H1 (cell line): ENCODE data around the gene FRMPD2. TPM values are rescaled to one million over a fixed set of nuclear protein-coding genes. Genes with fewer than 3 reads are reported as not detected.

Experiments
- CTCF ChIA-PET: fragments of 300-600 bp; sonication (Branson Sonifier 250); formaldehyde crosslinking; loops from one replicate; lab custom pipeline; 2021; ENCODE audit not compliant: partially characterized antibody; lab: Charles Lee
- POLR2A ChIA-PET: fragments of 300-600 bp; sonication (Branson Sonifier 250); formaldehyde crosslinking; loops from one replicate; lab custom pipeline; 2021; ENCODE audit warnings: inconsistent platforms; ENCODE audit not compliant: partially characterized antibody; lab: Charles Lee
- DNase-seq, 2 experiments: peaks; one replicate each; pipeline versions ENCODE4 v3.0.0 to v3.0.0-alpha.2; 2010 to 2022; ENCODE audit warnings: low spot score in 2 of 2, low read depth in 1 of 2, mixed read lengths in 1 of 2
- FAIRE-seq: peaks from 2 replicates; lab custom pipeline; 2011; peaks lifted over from hg19 to GRCh38; lab: Jason Lieb, UNC
- H2AFZ ChIP-seq: 2 replicates; pipeline ENCODE4 v1.8.1; 2012; ENCODE audit warnings: low read length, inconsistent platforms
- H2AK5ac ChIP-seq: 2 replicates; pipeline ENCODE4 v1.6.1; 2013; ENCODE audit warnings: low read depth, low read length
- H2BK120ac ChIP-seq: replicated peaks from 2 replicates; pipeline ENCODE3; 2013; ENCODE audit warnings: low read depth, low read length, inconsistent platforms
- H2BK12ac ChIP-seq: 2 replicates; pipeline ENCODE4 v1.6.1; 2013; ENCODE audit warnings: low read depth, low read length
- H2BK15ac ChIP-seq: 2 replicates; pipeline ENCODE4 v1.6.1; 2013; ENCODE audit warnings: low read length
- H2BK20ac ChIP-seq: 2 replicates; pipeline ENCODE4 v1.6.1; 2013; ENCODE audit warnings: low read length
- H2BK5ac ChIP-seq: 2 replicates; pipeline ENCODE4 v1.6.1; 2013; ENCODE audit warnings: low read depth, low read length
- H3K14ac ChIP-seq: 2 replicates; pipeline ENCODE4 v1.6.1; 2013; ENCODE audit warnings: inconsistent platforms; ENCODE audit not compliant: insufficient read length
- H3K18ac ChIP-seq: 2 replicates; pipeline ENCODE4 v1.6.1; 2013; ENCODE audit warnings: low read length; ENCODE audit errors: extremely low read depth
- H3K23ac ChIP-seq: 2 replicates; pipeline ENCODE4 v1.6.1; 2013; ENCODE audit warnings: inconsistent platforms; ENCODE audit not compliant: insufficient read length
- H3K23me2 ChIP-seq: 2 replicates; pipeline ENCODE4 v1.6.1; 2013; ENCODE audit warnings: low read depth, low read length
- H3K27ac ChIP-seq: 2 replicates; pipeline ENCODE4 v1.6.1; 2011; ENCODE audit warnings: low read depth, low read length, inconsistent platforms
- H3K27me3 ChIP-seq, 4 experiments: replicated peaks in 1 of 4; 1 replicate in 1 of 4; 2 replicates in 3 of 4; pipeline versions ENCODE4 v1.6.1 to v1.8.1; 2011 to 2013; ENCODE audit warnings: low read length in 3 of 4, mild to moderate bottlenecking in 3 of 4, inconsistent platforms in 2 of 4, mixed read lengths in 2 of 4, moderate library complexity in 1 of 4; ENCODE audit not compliant: control insufficient read depth in 3 of 4, insufficient read depth in 3 of 4; ENCODE audit errors: extremely low read depth in 1 of 4
- H3K36me3 ChIP-seq, 4 experiments: 2 replicates each; pipeline versions ENCODE4 v1.6.1 to v1.8.1; 2011 to 2013; ENCODE audit warnings: mild to moderate bottlenecking in 4 of 4, low read length in 3 of 4, moderate library complexity in 2 of 4, control low read depth in 1 of 4, inconsistent platforms in 1 of 4; ENCODE audit not compliant: insufficient read depth in 4 of 4, control insufficient read depth in 2 of 4
- H3K4ac ChIP-seq: replicated peaks from 2 replicates; pipeline ENCODE3; 2013; ENCODE audit warnings: low read length, low read depth, mixed read lengths, inconsistent platforms; ENCODE audit not compliant: insufficient read length
- H3K4me1 ChIP-seq, 4 experiments: replicated peaks in 1 of 4; 1 replicate in 1 of 4; 2 replicates in 3 of 4; pipeline versions ENCODE4 v1.6.1 to v1.8.1; 2011 to 2013; ENCODE audit warnings: low read length in 3 of 4, inconsistent platforms in 2 of 4, mixed read lengths in 1 of 4; ENCODE audit not compliant: insufficient read depth in 4 of 4, control insufficient read depth in 3 of 4
- H3K4me2 ChIP-seq, 2 experiments: 2 replicates each; pipeline versions ENCODE4 v1.6.1 to v1.8.1; 2011 to 2013; ENCODE audit warnings: low read depth in 2 of 2, low read length in 2 of 2, control low read depth in 1 of 2, inconsistent platforms in 1 of 2, mild to moderate bottlenecking in 1 of 2; ENCODE audit not compliant: insufficient read depth in 1 of 2
- H3K4me3 ChIP-seq, 4 experiments: fragments of 200-600, 300-600 bp in 1 of 4; sonication (generic), shearing (Covaris generic), sonication (Bioruptor Twin) in 1 of 4; 2 replicates each; pipeline versions ENCODE4 v1.5.1 to v1.8.1; 2011 to 2016; ENCODE audit warnings: low read length in 4 of 4, low read depth in 3 of 4, control low read depth in 2 of 4, inconsistent platforms in 2 of 4, mild to moderate bottlenecking in 2 of 4, mixed read lengths in 1 of 4, moderate library complexity in 1 of 4; ENCODE audit not compliant: insufficient read depth in 2 of 4; ENCODE audit errors: extremely low read depth in 1 of 4
- H3K56ac ChIP-seq: replicated peaks from 2 replicates; pipeline ENCODE3; 2013; ENCODE audit warnings: low read depth, mild to moderate bottlenecking, mixed read lengths, low read length, inconsistent platforms; ENCODE audit not compliant: insufficient read length
- H3K79me1 ChIP-seq: 2 replicates; pipeline ENCODE4 v1.6.1; 2013; ENCODE audit warnings: low read depth, low read length, control low read depth
- H3K79me2 ChIP-seq, 2 experiments: 2 replicates each; pipeline versions ENCODE4 v1.6.1 to v1.8.1; 2012 to 2013; ENCODE audit warnings: low read length in 2 of 2, mild to moderate bottlenecking in 2 of 2, inconsistent platforms in 1 of 2; ENCODE audit not compliant: insufficient read depth in 2 of 2, control insufficient read depth in 1 of 2
- H3K9ac ChIP-seq, 4 experiments: replicated peaks in 1 of 4; 1 replicate in 1 of 4; 2 replicates in 3 of 4; pipeline versions ENCODE4 v1.6.1 to v1.8.1; 2011 to 2013; ENCODE audit warnings: low read depth in 3 of 4, low read length in 3 of 4, control low read depth in 2 of 4, mild to moderate bottlenecking in 2 of 4, moderate library complexity in 2 of 4, inconsistent platforms in 1 of 4; ENCODE audit errors: extremely low read depth in 1 of 4
- H3K9me3 ChIP-seq, 2 experiments: 2 replicates each; pipeline versions ENCODE4 v1.6.1 to v1.8.1; 2012 to 2013; ENCODE audit warnings: mild to moderate bottlenecking in 2 of 2, moderate library complexity in 2 of 2, control low read depth in 1 of 2, inconsistent platforms in 1 of 2, low read depth in 1 of 2, low read length in 1 of 2, mixed read lengths in 1 of 2; ENCODE audit not compliant: insufficient read depth in 2 of 2
- H4K20me1 ChIP-seq, 2 experiments: replicated peaks in 1 of 2; 2 replicates each; pipeline versions ENCODE3 to v1.8.1; 2011 to 2013; ENCODE audit warnings: inconsistent platforms in 2 of 2, low read length in 2 of 2, mild to moderate bottlenecking in 1 of 2; ENCODE audit not compliant: insufficient read depth in 2 of 2, control insufficient read depth in 1 of 2
- H4K5ac ChIP-seq: 2 replicates; pipeline ENCODE4 v1.6.1; 2013; ENCODE audit warnings: low read length, low read depth, mixed read lengths, inconsistent platforms; ENCODE audit not compliant: insufficient read length
- H4K8ac ChIP-seq: 2 replicates; pipeline ENCODE4 v1.8.0; 2013; ENCODE audit warnings: mild to moderate bottlenecking, moderate library complexity, low read length, inconsistent platforms; ENCODE audit not compliant: insufficient read depth; ENCODE audit errors: extremely low read depth
- H4K91ac ChIP-seq: replicated peaks from 2 replicates; pipeline ENCODE3; 2013; ENCODE audit warnings: low read length, mixed read lengths, inconsistent platforms; ENCODE audit not compliant: insufficient read length
- ASH2L ChIP-seq: fragments of 200-600, 300-600 bp; sonication (generic); IDR thresholded peaks from one replicate; pipeline ENCODE4 v1.7.1; 2017; ENCODE audit warnings: low read length
- CHD1 ChIP-seq: IDR thresholded peaks from 2 replicates; pipeline ENCODE4 v1.6.1; 2012; ENCODE audit warnings: low read depth, low read length, improper control_type of control experiment
- CHD2 ChIP-seq: IDR thresholded peaks from 2 replicates; pipeline ENCODE4 v1.6.1; 2012; ENCODE audit warnings: low read length, improper control_type of control experiment
- HDAC6 ChIP-seq: IDR thresholded peaks from one replicate; pipeline ENCODE4 v1.7.1; 2012; ENCODE audit warnings: low read depth, mild to moderate bottlenecking, inconsistent platforms, low read length, moderate library complexity
- WGBS, 2 experiments: shearing (Covaris generic) in 1 of 2; methylation state at CpG; one replicate each; pipeline versions ENCODE4 v1.1.6 to v1.1.7; 2013 to 2015; ENCODE audit warnings: low lambda C conversion rate in 2 of 2, mixed read lengths in 2 of 2, inconsistent platforms in 1 of 2, low coverage in 1 of 2, missing lambda C conversion rate in 1 of 2; ENCODE audit not compliant: insufficient replicate concordance in 2 of 2, insufficient coverage in 1 of 2, insufficient read length in 1 of 2; ENCODE audit errors: extremely low coverage in 1 of 2, missing lambda C conversion rate in 1 of 2; 5-methylcytosine and 5-hydroxymethylcytosine counted together
- polyA plus RNA-seq, 7 experiments: library from polyadenylated mRNA; depleted of rRNA in 3 of 7; stranded (reverse) in 5 of 7; unstranded in 2 of 7; fragments of >200 nt in 5 of 7; fragments of 200-250 nt in 2 of 7; gene quantifications; 1 replicate in 5 of 7; 2 replicates in 1 of 7; 4 replicates in 1 of 7; pipeline versions ENCODE4 v1.2.1 to v1.2.3, GENCODE V29; 2011 to 2013; ENCODE audit warnings: missing spikeins in 2 of 7, mixed read lengths in 2 of 7
- total RNA-seq: library from RNA; stranded (reverse); fragmentation: NEBNext Ultra II Directional; extraction: Animal tissue kit (Norgen Biotek cat#: 25700); gene quantifications from 2 replicates; pipeline ENCODE4 v1.2.1, GENCODE V29; 2021
- TF ChIP-seq, protein P1 (sequence below): IDR thresholded peaks from 2 replicates; pipeline ENCODE4 v1.6.1; 2011; ENCODE audit warnings: low read length, improper control_type of control experiment

The FRMPD2 gene
- total and polyA plus RNA-seq, 2 of the 8 experiments (the other 6 are each of a cell fraction or from before 2014, with no cell fraction given), result 0.07 to 0.47 TPM

DNA sequence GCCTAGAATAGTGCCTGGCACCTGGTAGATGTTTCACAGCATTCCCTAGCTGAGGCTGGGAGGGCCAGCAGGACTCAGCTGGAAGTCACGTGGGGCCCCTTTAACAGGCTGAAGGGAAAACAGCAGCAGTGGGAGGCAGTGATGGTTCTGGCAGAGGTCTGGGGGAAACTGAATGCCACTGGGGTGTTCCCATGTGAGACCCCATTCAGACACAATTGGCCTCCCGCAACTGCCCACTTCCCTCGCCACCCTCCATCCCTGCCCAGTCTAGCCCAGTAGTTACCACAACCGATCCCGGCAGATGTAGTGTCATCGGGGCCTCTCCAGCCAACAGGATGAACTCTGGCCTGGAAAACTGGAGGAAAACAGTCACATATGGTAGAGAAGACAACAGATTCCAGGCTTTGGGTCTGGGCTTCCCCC lies 38.3 kb downstream of the FRMPD2 start:
- Histone ChIP-seq H2BK5ac (no peak overlapping the region), H4K91ac (no peak overlapping the region), H4K5ac (no peak overlapping the region), H2BK20ac (no peak overlapping the region), H3K4me1 (peaks cover 0 to 6% (median 1%) of the 10 kb centered on the region in 4 experiments; a peak in 3 of 7 replicates), H3K23ac (no peak overlapping the region), H2BK120ac (no peak overlapping the region), H2AFZ (no peak overlapping the region), H3K56ac (peak overlapping the region; percentile 26), H3K9ac (no peak overlapping the region), H4K20me1 (no peaks in the 10 kb centered on the region), H3K18ac (no peak overlapping the region), H3K79me2 (no peaks in the 10 kb centered on the region), H3K4ac (no peak overlapping the region), H3K9me3 (no peaks in the 10 kb centered on the region), H3K4me3 (no peak overlapping the region), H3K27me3 (no peaks in the 10 kb centered on the region), H3K27ac (no peak overlapping the region), H3K79me1 (no peaks in the 10 kb centered on the region), H2BK12ac (no peak overlapping the region), H2AK5ac (no peak overlapping the region), H4K8ac (no peak overlapping the region; the same call in 1 of the 2 replicates), H3K14ac (no peak overlapping the region), H3K36me3 (no peaks in the 10 kb centered on the region), H3K23me2 (no peaks in the 10 kb centered on the region), H3K4me2 (no peak overlapping the region), H2BK15ac (no peak overlapping the region)
- TF ChIP-seq CHD1 (no peak), HDAC6 (no peak), CHD2 (no peak), ASH2L (no peak)
- TF ChIP-seq, protein P1, sequence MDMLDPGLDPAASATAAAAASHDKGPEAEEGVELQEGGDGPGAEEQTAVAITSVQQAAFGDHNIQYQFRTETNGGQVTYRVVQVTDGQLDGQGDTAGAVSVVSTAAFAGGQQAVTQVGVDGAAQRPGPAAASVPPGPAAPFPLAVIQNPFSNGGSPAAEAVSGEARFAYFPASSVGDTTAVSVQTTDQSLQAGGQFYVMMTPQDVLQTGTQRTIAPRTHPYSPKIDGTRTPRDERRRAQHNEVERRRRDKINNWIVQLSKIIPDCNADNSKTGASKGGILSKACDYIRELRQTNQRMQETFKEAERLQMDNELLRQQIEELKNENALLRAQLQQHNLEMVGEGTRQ, result peak; percentile 31; the same call in 1 of the 2 replicates
- no peak for FAIRE-seq
- 84% methylated on average over 6 of the region's 6 CpGs; no CpG with 5 or more reads in 1 of the 2 experiments for WGBS, 2 experiments
- POLR2A ChIA-PET, result no interaction called here
- CTCF ChIA-PET, result interaction anchor here (1.2 to 1.4 kb wide), 2 partner anchors 11 to 59 kb away, joined by 3 read pairs; no protein-coding TSS in a partner anchor
- no peak for DNase-seq
